IPS-NIHi11 (cell line): ENCODE measurements around the gene RHOA.
"Not testable (repeated sequence)": the region's sequence is repeated elsewhere in the genome, so short reads cannot be mapped to it uniquely, and the experiment has no call there.

Experiments
- DNase-seq: peaks from one replicate; pipeline ENCODE4 v3.0.0; 2012; ENCODE audit warnings: mixed read lengths, low spot score

The RHOA gene

GRCh38 chr3:49362561-49362960 is 49.2 kb downstream of the RHOA start:
- no peak for DNase-seq

DNA sequence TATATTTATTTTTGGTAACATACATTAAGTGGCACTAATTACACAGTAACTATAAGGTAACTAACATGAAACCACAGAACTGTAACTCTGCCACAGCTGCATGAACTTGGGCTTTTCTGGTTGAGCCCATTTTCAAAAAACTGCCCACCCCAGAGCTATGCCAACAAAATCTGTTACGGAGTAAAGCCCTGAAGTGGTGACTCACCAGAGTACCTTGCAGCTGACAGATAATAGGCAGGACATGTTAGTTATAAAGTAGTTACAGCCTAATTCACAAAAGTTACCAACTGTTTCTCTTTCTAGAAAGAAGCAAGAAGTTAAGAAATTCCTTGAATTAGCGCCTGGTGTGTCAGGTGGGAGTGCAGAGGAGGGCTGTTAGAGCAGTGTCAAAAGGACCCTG is 52.2 kb downstream of the RHOA start:
- no peak for DNase-seq

GRCh38 chr3:49358884-49359225 is 52.9 kb downstream of the RHOA start:
- DNase-seq = no peak

- DNase-seq = peak; percentile 97
These were observed 53.4 kb downstream of the RHOA start, which contains the start of gene GPX1 for GRCh38 chr3:49358217-49358883. TSS of gene GPX1 (minus strand) at chr3:49358353. CDS start at chr3:49358278, 75 bp downstream.

GRCh38 chr3:49357443-49358216 is 54.1 kb downstream of the RHOA start:
- peak; percentile 28 for DNase-seq

GRCh38 chr3:49357095-49357442 is 54.7 kb downstream of the RHOA start:
- DNase-seq = not testable (repeated sequence)

- no peak for DNase-seq
These were observed 58.8 kb downstream of the RHOA start for GRCh38 chr3:49352890-49353421.

DNA sequence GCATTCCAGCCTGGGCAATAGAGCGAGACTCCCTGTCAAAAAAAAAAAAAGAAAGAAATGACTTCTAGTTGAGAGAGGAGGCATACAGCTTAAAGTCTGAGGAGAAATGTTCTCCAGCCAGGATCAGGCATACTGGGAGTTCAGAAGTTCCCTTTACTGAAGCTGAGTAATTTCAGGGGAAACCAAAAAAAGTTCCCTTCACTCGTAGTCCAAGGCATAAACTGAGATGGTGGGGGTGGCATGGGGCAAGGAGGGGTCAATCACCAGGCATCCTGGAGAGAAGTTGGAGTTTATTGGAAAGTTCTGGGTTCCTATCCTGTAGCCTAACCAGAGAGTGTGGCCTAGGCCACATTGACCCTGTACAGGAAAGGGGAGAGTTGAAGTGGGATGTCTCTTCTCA is 59.5 kb downstream of the RHOA start:
- no peak for DNase-seq

- peak; percentile 20 for DNase-seq
These were observed 60.2 kb downstream of the RHOA start for GRCh38 chr3:49351521-49352011.

GRCh38 chr3:49349348-49350114 is 62.2 kb downstream of the RHOA start:
- DNase-seq = no peak

DNA sequence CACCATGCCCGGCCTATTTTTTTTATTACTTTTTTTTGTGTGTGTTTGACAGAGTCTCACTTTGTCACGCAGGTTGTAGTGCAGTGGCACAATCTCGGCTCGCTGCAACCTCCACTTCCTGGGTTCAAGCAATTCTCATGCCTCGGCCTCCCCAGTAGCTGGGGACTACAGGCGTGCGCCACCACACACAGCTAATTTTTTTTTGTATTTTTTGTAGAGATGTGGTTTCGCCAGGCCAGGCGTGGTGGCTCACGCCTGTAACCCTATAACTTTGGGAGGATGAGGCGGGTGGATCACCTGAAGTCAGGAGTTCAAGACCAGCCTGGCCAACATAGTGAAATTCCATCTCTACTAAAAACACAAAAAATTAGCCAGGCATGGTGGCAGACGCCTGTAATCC is 63.4 kb downstream of the RHOA start:
- DNase-seq = not testable (repeated sequence)

- DNase-seq = no peak
These were observed 65.0 kb downstream of the RHOA start for GRCh38 chr3:49346797-49347251.

- no peak for DNase-seq
These were observed 68.6 kb downstream of the RHOA start for GRCh38 chr3:49343163-49343562.

DNA sequence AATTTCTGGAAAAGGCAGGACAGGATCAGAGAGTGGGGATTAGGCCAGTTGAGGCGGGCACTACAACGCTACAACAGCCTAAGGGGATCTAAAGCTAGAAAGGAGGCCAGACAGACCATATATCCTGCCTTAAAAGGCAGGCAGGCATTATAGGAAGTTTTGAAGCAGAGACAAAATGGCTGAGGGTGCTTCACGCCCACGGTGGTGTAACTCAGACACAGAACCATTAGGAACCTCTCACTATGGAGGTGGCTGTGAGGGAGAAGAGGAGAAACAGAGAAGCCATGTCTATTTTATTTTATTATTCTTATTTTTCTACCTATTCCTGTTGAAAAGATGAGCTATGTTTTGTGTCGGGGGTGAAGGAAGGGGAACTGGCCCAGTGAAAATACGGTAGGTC is 69.8 kb downstream of the RHOA start:
- DNase-seq = no peak

DNA sequence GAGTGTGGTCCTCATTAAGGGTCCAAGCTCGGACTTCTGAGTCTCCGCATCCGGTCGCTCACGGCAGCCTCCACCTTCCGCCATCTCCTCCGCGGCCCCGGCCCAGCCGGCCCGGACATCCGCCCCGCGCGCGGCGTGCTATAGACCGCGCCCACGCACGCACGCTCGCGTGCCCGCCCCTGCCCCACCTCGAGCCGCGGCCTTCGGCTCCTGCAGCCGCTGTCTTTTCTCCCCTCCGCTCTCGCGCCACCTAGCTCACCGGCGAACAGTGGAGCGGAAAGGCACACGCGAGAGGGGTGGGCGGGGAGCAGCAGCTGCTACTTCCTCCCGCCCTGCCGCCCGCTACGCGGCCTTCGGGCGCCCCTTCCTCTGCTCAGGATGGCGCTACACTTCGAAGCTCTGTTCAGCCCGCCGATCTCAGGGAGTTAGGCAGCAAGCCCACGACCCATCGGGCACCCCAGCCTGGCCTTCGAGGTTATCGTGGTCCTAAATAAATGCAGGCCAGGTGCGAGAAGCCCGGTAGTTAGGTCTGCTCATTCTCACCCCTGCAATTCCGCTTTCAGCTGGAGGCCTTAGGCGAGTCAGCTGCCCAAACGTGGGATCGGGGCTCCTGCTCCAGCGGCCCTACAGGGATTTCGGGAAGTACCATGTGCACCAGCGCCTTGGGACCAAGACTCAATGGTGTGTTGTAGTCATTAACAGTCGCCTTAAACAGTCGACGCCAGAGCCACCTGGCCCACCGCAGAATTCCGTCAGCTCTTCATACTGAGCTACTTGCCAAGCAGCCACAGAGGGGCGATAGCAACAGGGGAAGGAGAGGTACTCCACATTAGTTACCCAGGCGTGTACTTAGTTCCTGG is 71.6 kb downstream of the RHOA start, which contains the start of gene USP4:
TSS of gene USP4 (minus strand) at position 113 of the 860 bp plus-strand sequence. CDS start at position 84, 29 bp downstream.
- peak; percentile 89 for DNase-seq

DNA sequence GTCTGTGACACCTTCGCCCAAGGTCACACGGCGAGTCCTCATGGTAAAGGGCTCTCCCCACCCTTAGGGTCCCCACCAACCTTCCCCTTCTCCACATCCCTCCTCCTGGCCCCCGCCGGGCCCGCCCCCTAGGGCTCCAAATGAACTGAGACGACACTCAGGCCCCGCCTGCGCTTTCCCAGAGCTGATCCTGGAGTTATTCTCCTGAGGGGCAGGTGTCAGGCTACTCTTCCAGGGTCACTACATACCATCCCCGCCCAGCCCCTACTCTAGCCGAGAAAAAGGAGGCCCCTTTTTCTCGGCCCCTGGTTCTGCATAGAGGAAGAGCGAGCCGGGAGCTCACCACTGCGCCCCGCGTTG is 72.2 kb downstream of the RHOA start:
- DNase-seq = peak; percentile 64

DNA sequence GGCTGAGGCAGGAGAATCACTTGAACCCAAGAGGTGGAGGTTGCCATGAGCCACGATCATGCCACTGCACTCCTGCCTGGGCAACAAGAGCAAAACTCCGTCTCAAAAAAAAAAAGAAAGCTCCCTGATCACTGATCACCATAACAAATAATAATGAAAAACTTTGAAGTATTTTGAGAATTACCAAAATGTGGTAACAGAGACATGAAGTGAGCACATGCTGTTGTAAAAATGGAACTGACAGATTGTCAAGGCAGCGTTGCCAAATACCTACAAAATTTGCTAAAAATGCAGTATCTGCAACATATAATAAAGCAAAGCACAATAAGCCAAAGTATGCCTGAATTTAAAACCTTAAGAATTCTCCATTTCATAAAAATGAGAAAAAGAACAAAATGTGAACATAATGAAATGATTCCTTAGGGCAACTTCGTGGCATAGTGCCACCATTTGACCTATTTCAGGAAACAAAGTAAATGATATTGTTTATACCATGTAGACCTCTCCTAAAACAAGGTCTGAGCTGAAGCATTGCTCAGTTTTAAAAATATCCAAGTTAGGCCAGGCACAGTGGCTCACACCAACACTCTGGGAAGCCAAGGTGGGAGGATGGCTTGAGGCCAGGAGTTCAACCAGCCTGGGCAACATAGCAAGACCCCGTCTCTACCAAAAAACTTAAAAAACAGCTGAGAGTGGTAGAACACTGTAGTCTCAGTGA is 77.7 kb downstream of the RHOA start:
- DNase-seq = no peak

DNA sequence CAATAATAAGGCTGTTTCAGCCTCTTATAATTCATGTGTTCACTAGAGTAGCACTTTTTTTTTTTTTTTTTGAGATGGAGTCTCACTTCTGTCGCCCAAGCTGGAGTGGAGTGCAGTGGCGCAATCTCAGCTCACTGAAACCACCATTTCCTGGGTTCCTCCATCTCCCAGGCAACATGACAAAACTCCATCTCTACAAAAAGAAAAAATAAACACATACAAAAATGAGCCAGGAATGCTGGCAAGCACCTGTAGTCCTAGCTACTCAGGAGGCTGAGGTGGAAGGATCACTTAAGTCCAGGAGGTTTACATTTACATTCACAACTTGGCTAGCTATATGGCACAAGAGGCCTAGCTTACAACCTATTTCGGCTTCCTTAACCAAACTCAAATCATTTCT is 78.7 kb downstream of the RHOA start:
- DNase-seq = no peak

- DNase-seq = no peak
These were observed 82.6 kb downstream of the RHOA start for GRCh38 chr3:49329186-49329585.

GRCh38 chr3:49328350-49328749 is 83.4 kb downstream of the RHOA start:
- not testable (repeated sequence) for DNase-seq

- peak; percentile 35 for DNase-seq
These were observed 84.3 kb downstream of the RHOA start for GRCh38 chr3:49327485-49327884.
